ENCODE data around the gene PM20D2. TPM values are rescaled to one million over a fixed set of nuclear protein-coding genes. Genes with fewer than 3 reads are reported as not detected.
A peak's percentile ranks its signal among the peaks of the same experiment; 100 is the strongest.
"Not testable (repeated sequence)": the region's sequence is repeated elsewhere in the genome, so short reads cannot be mapped to it uniquely, and the experiment has no call there.

The PM20D2 gene
- total RNA-seq, 1 experiment from 2014 or later = 26.8 TPM

- DNase-seq = no peak
- BruUV-seq (replicated peaks) = no TSS peak
- intact Hi-C loops (cut with micrococcal nuclease; ENCODE audit: unreplicated experiment) = loop anchor here (1.0 to 2.0 kb wide), 4 partner anchors 19 to 247 kb away; no protein-coding TSS in a partner anchor
- TF ChIP-seq CTCF (IDR thresholded peaks at IDR 0.05; ENCODE audit: insufficient read depth in 1 of 2, low read depth in 1 of 2, low read length in 1 of 2, severe bottlenecking in 1 of 2, unreplicated experiment in 1 of 2) = no peak
- no peaks in the 10 kb centered on the region for H3K27me3 Mint-ChIP-seq (ENCODE audit: insufficient read depth, unreplicated experiment)
- H3K9me3 ChIP-seq = no peaks in the 10 kb centered on the region
- H3K27me3 ChIP-seq (replicated peaks; ENCODE audit: control insufficient read depth, insufficient read depth, low read length) = no peaks in the 10 kb centered on the region
- no peaks in the 10 kb centered on the region for H3K4me1 Mint-ChIP-seq (ENCODE audit: low read depth, unreplicated experiment)
- no peak overlapping the region for H3K27ac Mint-ChIP-seq (ENCODE audit: unreplicated experiment)
- H3K4me3 Mint-ChIP-seq (ENCODE audit: unreplicated experiment) = no peak overlapping the region
- no peaks in the 10 kb centered on the region for H3K4me1 ChIP-seq
- ChIA-PET CTCF (interaction anchor here (0.7 to 1.3 kb wide), 2 partner anchors 135 to 139 kb away, joined by 3 to 8 read pairs; no protein-coding TSS in a partner anchor), POLR2A (no interaction called here)
- H3K9me3 Mint-ChIP-seq (ENCODE audit: unreplicated experiment) = peaks cover 10% of the 10 kb centered on the region
- H3K4me3 ChIP-seq (ENCODE audit: low read depth, low read length) = no peak overlapping the region
- H3K36me3 ChIP-seq (ENCODE audit: control insufficient read depth, insufficient read depth, low read length) = no peaks in the 10 kb centered on the region
- H3K36me3 Mint-ChIP-seq (ENCODE audit: insufficient read depth, unreplicated experiment) = peaks cover 6% of the 10 kb centered on the region
Measured at GRCh38 chr6:89121934-89122333, 23.9 kb upstream of the PM20D2 start.

- Mint-ChIP-seq H3K36me3 (ENCODE audit: insufficient read depth, unreplicated experiment) (peaks cover 6% of the 10 kb centered on the region), H3K9me3 (ENCODE audit: unreplicated experiment) (peaks cover 10% of the 10 kb centered on the region), H3K4me1 (ENCODE audit: low read depth, unreplicated experiment) (no peaks in the 10 kb centered on the region), H3K4me3 (ENCODE audit: unreplicated experiment) (no peak overlapping the region), H3K27ac (ENCODE audit: unreplicated experiment) (no peak overlapping the region), H3K27me3 (ENCODE audit: insufficient read depth, unreplicated experiment) (no peaks in the 10 kb centered on the region)
- DNase-seq = peak in 1 of 2 experiments; percentile 45
- ChIA-PET CTCF (interaction anchor here (0.7 to 1.3 kb wide), 4 partner anchors 120 to 189 kb away, joined by 3 to 8 read pairs (median 4); no protein-coding TSS in a partner anchor), POLR2A (no interaction called here)
- no peaks in the 10 kb centered on the region for H3K9me3 ChIP-seq
- no peaks in the 10 kb centered on the region for H3K4me1 ChIP-seq
- TF ChIP-seq CTCF (IDR thresholded peaks at IDR 0.05; ENCODE audit: insufficient read depth in 1 of 2, low read depth in 1 of 2, low read length in 1 of 2, severe bottlenecking in 1 of 2, unreplicated experiment in 1 of 2) = peak; percentile 61 to 71
- H3K36me3 ChIP-seq (ENCODE audit: control insufficient read depth, insufficient read depth, low read length) = no peaks in the 10 kb centered on the region
- intact Hi-C loops (cut with micrococcal nuclease; ENCODE audit: unreplicated experiment) = loop anchor here (1.0 to 2.0 kb wide), 4 partner anchors 18 to 246 kb away; no protein-coding TSS in a partner anchor
- H3K4me3 ChIP-seq (ENCODE audit: low read depth, low read length) = no peak overlapping the region
- no TSS peak for BruUV-seq (replicated peaks)
- no peaks in the 10 kb centered on the region for H3K27me3 ChIP-seq (replicated peaks; ENCODE audit: control insufficient read depth, insufficient read depth, low read length)
Measured at GRCh38 chr6:89122625-89123024, 23.2 kb upstream of the PM20D2 start.

- H3K36me3 ChIP-seq (ENCODE audit: control insufficient read depth, insufficient read depth, low read length); H3K4me3 Mint-ChIP-seq (ENCODE audit: unreplicated experiment); POLR2A ChIA-PET; H3K27me3 Mint-ChIP-seq (ENCODE audit: insufficient read depth, unreplicated experiment); H3K27me3 ChIP-seq (replicated peaks; ENCODE audit: control insufficient read depth, insufficient read depth, low read length); intact Hi-C loops (cut with micrococcal nuclease; ENCODE audit: unreplicated experiment); H3K4me1 ChIP-seq; BruUV-seq (replicated peaks); H3K4me3 ChIP-seq (ENCODE audit: low read depth, low read length); H3K36me3 Mint-ChIP-seq (ENCODE audit: insufficient read depth, unreplicated experiment); H3K4me1 Mint-ChIP-seq (ENCODE audit: low read depth, unreplicated experiment): not testable (repeated sequence)
- peaks cover 15% of the 10 kb centered on the region for H3K9me3 ChIP-seq
- CTCF ChIA-PET = interaction anchor here (0.6 kb wide), 1 partner anchor 8 kb away, joined by 3 read pairs; no protein-coding TSS in a partner anchor
- peaks cover 22% of the 10 kb centered on the region for H3K9me3 Mint-ChIP-seq (ENCODE audit: unreplicated experiment)
- peak overlapping the region; percentile 74 for H3K27ac Mint-ChIP-seq (ENCODE audit: unreplicated experiment)
- peak in 1 of 2 experiments; percentile 25 for DNase-seq
Measured at GRCh38 chr6:89128256-89128671, 17.6 kb upstream of the PM20D2 start.
